K562 (cell line): ENCODE measurements around the gene LMOD1. TPM values are rescaled to one million over a fixed set of nuclear protein-coding genes. Genes with fewer than 3 reads are reported as not detected.

Source experiments
- CCNT2 ChIP-seq: IDR thresholded peaks from 2 replicates; pipeline ENCODE4 v1.6.1; 2011; ENCODE audit warnings: borderline replicate concordance, low read depth, mild to moderate bottlenecking, moderate library complexity, mixed read lengths, low read length; ENCODE audit not compliant: insufficient read length; ENCODE audit errors: extremely low read depth
- FOXA3 ChIP-seq, 2 experiments: fragments of 450-650 bp in 1 of 2; sonication (generic) in 1 of 2; formaldehyde crosslinking; IDR thresholded peaks in 1 of 2; conservative IDR thresholded peaks in 1 of 2; 2 replicates each; pipeline versions ENCODE4 v1.4.0 to v1.8.0; 2020 to 2022; ENCODE audit warnings: mild to moderate bottlenecking in 2 of 2, missing genetic modification reagents in 1 of 2
- HDGF ChIP-seq: fragments of 450-650 bp; IDR thresholded peaks from 2 replicates; pipeline ENCODE4 v1.6.1; 2016
- ID3 ChIP-seq, 2 experiments: fragments of 250-450 bp in 1 of 2; fragments of 450-650 bp in 1 of 2; sonication (Bioruptor Pico) in 1 of 2; IDR thresholded peaks; 2 replicates each; pipeline versions ENCODE4 v1.6.1 to v1.8.0; 2016 to 2021; ENCODE audit warnings: mild to moderate bottlenecking in 2 of 2, moderate library complexity in 2 of 2, missing compliant biosample characterization in 1 of 2, missing genetic modification characterization in 1 of 2
- IRF2 ChIP-seq: sonication (generic); formaldehyde crosslinking; IDR thresholded peaks from 2 replicates; pipeline ENCODE4 v1.8.1; 2022; ENCODE audit warnings: mild to moderate bottlenecking, missing genetic modification reagents
- MLX ChIP-seq, 2 experiments: fragments of 450-650 bp in 1 of 2; sonication (generic) in 1 of 2; formaldehyde crosslinking; conservative IDR thresholded peaks; 2 replicates each; pipeline versions ENCODE4 v1.4.0 to v1.8.1; 2020 to 2022; ENCODE audit warnings: mild to moderate bottlenecking in 1 of 2, missing genetic modification reagents in 1 of 2
- NR2C2 ChIP-seq, 2 experiments: fragments of 200-800 bp in 1 of 2; sonication (Bioruptor generic) in 1 of 2; sonication (generic) in 1 of 2; formaldehyde crosslinking in 1 of 2; IDR thresholded peaks; 2 replicates each; pipeline versions ENCODE4 v1.6.1 to v1.8.0; 2016 to 2022; ENCODE audit warnings: mild to moderate bottlenecking in 1 of 2, missing compliant biosample characterization in 1 of 2, missing genetic modification characterization in 1 of 2, missing genetic modification reagents in 1 of 2
- PURB ChIP-seq: sonication (generic); formaldehyde crosslinking; IDR thresholded peaks from 2 replicates; pipeline ENCODE4 v1.9.0; 2021; ENCODE audit warnings: low read depth, mild to moderate bottlenecking, missing genetic modification reagents
- PYGO2 ChIP-seq: fragments of 450-650 bp; IDR thresholded peaks from 2 replicates; pipeline ENCODE4 v1.6.1; 2016; ENCODE audit warnings: mild to moderate bottlenecking, missing genetic modification characterization, moderate library complexity, missing compliant biosample characterization
- SAP30 ChIP-seq: fragments of 200-600 bp; sonication (generic); IDR thresholded peaks from 2 replicates; pipeline ENCODE4 v1.6.1; 2012; ENCODE audit warnings: borderline replicate concordance, low read depth, mild to moderate bottlenecking, moderate library complexity, low read length, control low read depth, inconsistent platforms; ENCODE audit not compliant: insufficient read depth, poor library complexity, severe bottlenecking
- SP1 ChIP-seq: sonication (generic); formaldehyde crosslinking; IDR thresholded peaks from 2 replicates; pipeline ENCODE4 v1.8.1; 2022; ENCODE audit warnings: mild to moderate bottlenecking, missing genetic modification reagents
- TARDBP ChIP-seq: fragments of 450-650 bp; IDR thresholded peaks from 2 replicates; pipeline ENCODE4 v1.6.1; 2016
- TBP ChIP-seq: optimal IDR thresholded peaks from 2 replicates; pipeline ENCODE3; 2011; ENCODE audit warnings: low read depth, low read length, improper control_type of control experiment
- ZNF324 ChIP-seq: fragments of 250-450 bp; sonication (Bioruptor Pico); IDR thresholded peaks from 2 replicates; pipeline ENCODE4 v1.4.0; 2020; ENCODE audit warnings: mild to moderate bottlenecking
- ZNF695 ChIP-seq: fragments of 450-650 bp; formaldehyde crosslinking; IDR thresholded peaks from 2 replicates; pipeline ENCODE4 v1.4.0; 2020; ENCODE audit warnings: mild to moderate bottlenecking, moderate library complexity
- ZNF707 ChIP-seq: fragments of 250-450 bp; sonication (Bioruptor Pico); conservative IDR thresholded peaks from 2 replicates; pipeline ENCODE4 v1.8.0; 2022; ENCODE audit warnings: inconsistent platforms, mild to moderate bottlenecking, moderate library complexity
- polyA plus RNA-seq, 8 experiments: library from polyadenylated mRNA; depleted of rRNA in 4 of 8; stranded (reverse) in 5 of 8; unstranded in 3 of 8; fragments of >200 nt; fragmentation: Nextera tagmentation in 2 of 8; fragmentation: Illumina TruSeq in 1 of 8; extraction: Ambion mirVana in 2 of 8; extraction: Trizol in 1 of 8; gene quantifications; 2 replicates each; pipeline versions ENCODE4 v1.2.1 to v1.2.3, GENCODE V29; 2011 to 2014; ENCODE audit warnings: inconsistent platforms in 1 of 8, missing spikeins in 1 of 8
- total RNA-seq, 7 experiments: library from RNA; depleted of rRNA in 6 of 7; stranded (reverse); fragments of >200 nt in 6 of 7; fragmentation: Illumina TruSeq in 2 of 7; extraction: Trizol in 2 of 7; gene quantifications; 2 replicates each; pipeline versions ENCODE4 v1.2.1 to v1.2.3, GENCODE V29; 2011 to 2021; ENCODE audit warnings: low replicate concordance in 1 of 7
- TF ChIP-seq, protein P1 (sequence below): fragments of 450-650 bp; IDR thresholded peaks from 2 replicates; pipeline ENCODE4 v1.6.1; 2016; ENCODE audit warnings: borderline replicate concordance
- TF ChIP-seq, protein P2 (sequence below): fragments of 250-450 bp; sonication (Bioruptor Pico); IDR thresholded peaks from 2 replicates; pipeline ENCODE4 v1.9.0; 2021; ENCODE audit warnings: mild to moderate bottlenecking, inconsistent platforms

The LMOD1 gene
- total and polyA plus RNA-seq, 9 of the 15 experiments (the other 6 are each of a cell fraction or from before 2014, with no cell fraction given), result 0.03 to 0.54 (median 0.38) TPM; not detected in 1

- TF ChIP-seq, protein P1, sequence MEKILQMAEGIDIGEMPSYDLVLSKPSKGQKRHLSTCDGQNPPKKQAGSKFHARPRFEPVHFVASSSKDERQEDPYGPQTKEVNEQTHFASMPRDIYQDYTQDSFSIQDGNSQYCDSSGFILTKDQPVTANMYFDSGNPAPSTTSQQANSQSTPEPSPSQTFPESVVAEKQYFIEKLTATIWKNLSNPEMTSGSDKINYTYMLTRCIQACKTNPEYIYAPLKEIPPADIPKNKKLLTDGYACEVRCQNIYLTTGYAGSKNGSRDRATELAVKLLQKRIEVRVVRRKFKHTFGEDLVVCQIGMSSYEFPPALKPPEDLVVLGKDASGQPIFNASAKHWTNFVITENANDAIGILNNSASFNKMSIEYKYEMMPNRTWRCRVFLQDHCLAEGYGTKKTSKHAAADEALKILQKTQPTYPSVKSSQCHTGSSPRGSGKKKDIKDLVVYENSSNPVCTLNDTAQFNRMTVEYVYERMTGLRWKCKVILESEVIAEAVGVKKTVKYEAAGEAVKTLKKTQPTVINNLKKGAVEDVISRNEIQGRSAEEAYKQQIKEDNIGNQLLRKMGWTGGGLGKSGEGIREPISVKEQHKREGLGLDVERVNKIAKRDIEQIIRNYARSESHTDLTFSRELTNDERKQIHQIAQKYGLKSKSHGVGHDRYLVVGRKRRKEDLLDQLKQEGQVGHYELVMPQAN, result peak; percentile 92
- TF ChIP-seq PYGO2 (no peak; the same call in 1 of the 2 replicates), NR2C2 (CRISPR knock-in tag; IDR thresholded peaks at IDR 0.05) (peak; percentile 95), NR2C2 (tag; IDR thresholded peaks at IDR 0.05) (peak; percentile 99), TBP (peak; percentile 92), IRF2 (CRISPR knock-in tag) (no peak), ZNF695 (CRISPR knock-in tag) (no peak), TARDBP (peak; percentile 98), MLX (CRISPR knock-in tag; conservative IDR thresholded peaks at IDR 0.05) (0 out of 4 replicates have a peak, but pooled peaks of 1 of the 2 experiments have one; percentile 44), ZNF324 (CRISPR knock-in tag) (no peak), PURB (CRISPR knock-in tag) (no peak), CCNT2 (peak; percentile 85), ID3 (CRISPR knock-in tag; IDR thresholded peaks at IDR 0.05) (no peak), ID3 (tag; IDR thresholded peaks at IDR 0.05) (no peak), SP1 (CRISPR knock-in tag) (peak; percentile 94), ZNF707 (0 out of 2 replicates have a peak, but pooled peaks have one; percentile 42), FOXA3 (CRISPR knock-in tag; conservative IDR thresholded peaks at IDR 0.05 in 1 of 2, IDR thresholded peaks at IDR 0.05 in 1 of 2) (peak in 1 of 2 experiments; percentile 76; a peak in 1 of 4 replicates), SAP30 (peak; percentile 86), HDGF (0 out of 2 replicates have a peak, but pooled peaks have one; percentile 9)
- TF ChIP-seq, protein P2, sequence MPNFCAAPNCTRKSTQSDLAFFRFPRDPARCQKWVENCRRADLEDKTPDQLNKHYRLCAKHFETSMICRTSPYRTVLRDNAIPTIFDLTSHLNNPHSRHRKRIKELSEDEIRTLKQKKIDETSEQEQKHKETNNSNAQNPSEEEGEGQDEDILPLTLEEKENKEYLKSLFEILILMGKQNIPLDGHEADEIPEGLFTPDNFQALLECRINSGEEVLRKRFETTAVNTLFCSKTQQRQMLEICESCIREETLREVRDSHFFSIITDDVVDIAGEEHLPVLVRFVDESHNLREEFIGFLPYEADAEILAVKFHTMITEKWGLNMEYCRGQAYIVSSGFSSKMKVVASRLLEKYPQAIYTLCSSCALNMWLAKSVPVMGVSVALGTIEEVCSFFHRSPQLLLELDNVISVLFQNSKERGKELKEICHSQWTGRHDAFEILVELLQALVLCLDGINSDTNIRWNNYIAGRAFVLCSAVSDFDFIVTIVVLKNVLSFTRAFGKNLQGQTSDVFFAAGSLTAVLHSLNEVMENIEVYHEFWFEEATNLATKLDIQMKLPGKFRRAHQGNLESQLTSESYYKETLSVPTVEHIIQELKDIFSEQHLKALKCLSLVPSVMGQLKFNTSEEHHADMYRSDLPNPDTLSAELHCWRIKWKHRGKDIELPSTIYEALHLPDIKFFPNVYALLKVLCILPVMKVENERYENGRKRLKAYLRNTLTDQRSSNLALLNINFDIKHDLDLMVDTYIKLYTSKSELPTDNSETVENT (CRISPR knock-in tag), result peak; percentile 92
These were observed 8.8 kb upstream of the LMOD1 start, which contains the start of gene TIMM17A (continued) for GRCh38 chr1:201955009-201955728.
